Peyer's patch (tissue), 4 donors: ENCODE measurements around the gene S100A1.
"Not testable (repeated sequence)": the region's sequence is repeated elsewhere in the genome, so short reads cannot be mapped to it uniquely, and the experiment has no call there.

Source experiments
- POLR2A ChIP-seq, 2 donors: fragments of 450-650 bp; IDR thresholded peaks; one replicate each; pipeline ENCODE4 v1.5.1; 2017; ENCODE audit warnings: antibody characterized with exemption in 2 of 2, mild to moderate bottlenecking in 2 of 2, moderate library complexity in 2 of 2
- TF ChIP-seq, protein P1 (sequence below), 6 experiments: fragments of 450-650 bp in 4 of 6; fragments of 200-600 bp in 2 of 6; sonication (generic) in 1 of 6; IDR thresholded peaks; one replicate each; pipeline ENCODE4 v1.5.1; 2017 to 2019; ENCODE audit warnings: antibody characterized with exemption in 6 of 6, mild to moderate bottlenecking in 3 of 6, moderate library complexity in 1 of 6

DNA sequence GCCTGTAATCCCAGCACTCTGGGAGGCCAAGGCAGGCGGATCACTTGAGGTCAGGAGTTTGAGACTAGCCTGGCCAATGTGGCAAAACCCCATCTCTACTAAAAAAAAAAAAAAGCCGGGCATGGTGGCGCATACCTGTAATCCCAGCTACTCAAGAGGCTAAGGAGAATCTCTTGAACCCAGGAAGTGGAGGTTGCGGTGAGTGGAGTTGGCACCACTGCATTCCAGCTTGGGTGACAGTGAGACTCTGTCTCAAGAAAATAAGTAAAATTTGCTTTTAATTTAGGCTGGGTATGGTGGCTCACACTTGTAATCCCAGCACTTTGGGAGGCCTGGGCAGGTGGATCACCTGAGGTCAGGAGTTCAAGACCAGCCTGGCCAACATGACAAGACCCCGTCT, 12.0 kb downstream of the S100A1 start:
- TF ChIP-seq, protein P1, sequence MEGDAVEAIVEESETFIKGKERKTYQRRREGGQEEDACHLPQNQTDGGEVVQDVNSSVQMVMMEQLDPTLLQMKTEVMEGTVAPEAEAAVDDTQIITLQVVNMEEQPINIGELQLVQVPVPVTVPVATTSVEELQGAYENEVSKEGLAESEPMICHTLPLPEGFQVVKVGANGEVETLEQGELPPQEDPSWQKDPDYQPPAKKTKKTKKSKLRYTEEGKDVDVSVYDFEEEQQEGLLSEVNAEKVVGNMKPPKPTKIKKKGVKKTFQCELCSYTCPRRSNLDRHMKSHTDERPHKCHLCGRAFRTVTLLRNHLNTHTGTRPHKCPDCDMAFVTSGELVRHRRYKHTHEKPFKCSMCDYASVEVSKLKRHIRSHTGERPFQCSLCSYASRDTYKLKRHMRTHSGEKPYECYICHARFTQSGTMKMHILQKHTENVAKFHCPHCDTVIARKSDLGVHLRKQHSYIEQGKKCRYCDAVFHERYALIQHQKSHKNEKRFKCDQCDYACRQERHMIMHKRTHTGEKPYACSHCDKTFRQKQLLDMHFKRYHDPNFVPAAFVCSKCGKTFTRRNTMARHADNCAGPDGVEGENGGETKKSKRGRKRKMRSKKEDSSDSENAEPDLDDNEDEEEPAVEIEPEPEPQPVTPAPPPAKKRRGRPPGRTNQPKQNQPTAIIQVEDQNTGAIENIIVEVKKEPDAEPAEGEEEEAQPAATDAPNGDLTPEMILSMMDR (IDR thresholded peaks at IDR 0.05) = not testable (repeated sequence)
- not testable (repeated sequence) for TF ChIP-seq POLR2A (IDR thresholded peaks at IDR 0.05)
